Body of pancreas (tissue), 4 donors: ENCODE data around the gene AKR1C4.

ENCODE experiments used
- CTCF ChIP-seq, 7 experiments: fragments of 450-650 bp in 4 of 7; fragments of 200-600 bp in 3 of 7; sonication (generic) in 3 of 7; IDR thresholded peaks; one replicate each; pipeline ENCODE4 v1.5.1; 2016 to 2019; ENCODE audit warnings: antibody characterized with exemption in 7 of 7
- POLR2A ChIP-seq, 3 donors: fragments of 450-650 bp; IDR thresholded peaks; one replicate each; pipeline ENCODE4 v1.6.1; 2016; ENCODE audit warnings: antibody characterized with exemption in 3 of 3, mild to moderate bottlenecking in 2 of 3

- TF ChIP-seq CTCF (IDR thresholded peaks at IDR 0.05) = no peak
- TF ChIP-seq POLR2A (IDR thresholded peaks at IDR 0.05) = no peak
Observed at GRCh38 chr10:5198386-5198785, 1.7 kb downstream of the AKR1C4 start.
